PC-3 (cell line): ENCODE measurements around the gene CERS6.

Source experiments
- CTCF ChIP-seq: fragments of 300-600 bp; sonication (generic); conservative IDR thresholded peaks from 2 replicates; pipeline ENCODE4 v1.5.1; 2017; ENCODE audit warnings: antibody characterized with exemption, low read depth, mild to moderate bottlenecking, low read length
- EZH2 ChIP-seq: fragments of 300-600 bp; sonication (generic); IDR thresholded peaks from one replicate; pipeline ENCODE4 v1.6.1; 2017; ENCODE audit warnings: antibody characterized with exemption, mild to moderate bottlenecking, low read length; ENCODE audit not compliant: unreplicated experiment
- EZH2phosphoT487 ChIP-seq: fragments of 300-600 bp; sonication (generic); IDR thresholded peaks from 2 replicates; pipeline ENCODE4 v1.6.1; 2018; ENCODE audit warnings: mild to moderate bottlenecking, antibody characterized with exemption, low read length, borderline replicate concordance

- no peak for TF ChIP-seq CTCF
- TF ChIP-seq EZH2 = no peak
- TF ChIP-seq EZH2phosphoT487 = no peak
Observed at GRCh38 chr2:168480825-168481585, 24.9 kb downstream of the CERS6 start.
